SKM-1 (cell line): ENCODE results near the gene UBE2E1.

Source experiments
- DNase-seq: peaks from one replicate; lab custom pipeline; 2025; ENCODE audit not compliant: unreplicated experiment; lab: John Stamatoyannopoulos, UW

UBE2E1 gene

DNA sequence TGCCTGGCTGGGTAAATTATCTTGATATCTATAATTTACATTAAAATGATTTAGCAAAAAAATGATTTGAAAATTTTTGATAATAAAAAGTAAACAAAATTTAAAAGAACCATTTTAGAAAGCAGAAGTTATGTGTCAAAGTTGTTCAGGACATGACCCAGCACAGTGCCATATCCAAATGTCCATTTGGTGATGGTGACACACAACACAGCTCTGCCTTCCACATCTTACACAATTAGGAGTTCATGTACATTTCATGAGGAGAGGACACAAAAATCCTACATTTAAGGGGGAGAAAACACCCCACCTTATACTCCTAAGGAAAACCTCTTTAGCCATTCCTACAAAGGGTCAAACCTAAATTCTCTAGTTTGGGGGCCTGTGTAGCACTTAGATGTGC is 10.7 kb upstream of the UBE2E1 start:
- no peak for DNase-seq

DNA sequence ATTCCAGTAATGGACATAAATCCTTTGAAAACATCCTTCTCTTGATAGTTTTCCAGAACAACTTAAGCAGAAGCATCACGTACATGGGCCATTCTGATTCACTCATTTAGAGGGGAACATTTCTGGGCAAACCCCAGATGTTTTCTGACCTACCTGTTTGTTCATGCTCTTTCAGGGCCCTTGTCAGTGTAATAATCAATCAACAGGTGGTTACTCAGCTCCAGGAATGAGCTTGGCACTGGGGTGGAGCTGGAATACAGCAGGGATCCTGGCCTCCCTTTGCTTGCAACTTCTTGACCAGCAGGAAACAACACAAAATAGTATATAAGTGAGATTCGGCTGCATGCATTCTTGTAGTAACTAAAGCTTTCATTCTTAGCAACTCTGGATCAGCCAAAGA is 9.2 kb upstream of the UBE2E1 start:
- no peak for DNase-seq

DNA sequence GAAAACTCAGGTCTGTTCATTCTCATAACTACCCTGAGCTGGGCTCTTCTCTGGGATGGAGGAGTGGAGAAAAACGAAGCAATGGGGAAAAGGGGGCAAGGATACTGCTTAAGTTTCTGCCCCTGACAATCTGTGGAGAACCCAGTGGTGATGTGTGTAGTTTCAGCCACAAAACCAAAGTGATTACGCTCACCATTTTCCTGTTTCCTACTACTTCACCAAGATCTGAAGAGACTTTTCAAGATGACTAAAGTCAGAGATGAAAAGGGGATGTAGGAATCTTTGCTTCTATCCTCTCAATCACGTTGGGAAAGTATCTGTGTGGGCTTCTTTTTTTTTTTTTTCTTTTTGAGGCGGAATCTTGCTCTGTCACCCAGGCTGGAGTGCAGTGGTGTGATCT is 8.3 kb upstream of the UBE2E1 start:
- DNase-seq = no peak

GRCh38 chr3:23798456-23798855 is 7.3 kb upstream of the UBE2E1 start:
- DNase-seq = no peak

- no peak for DNase-seq
Measured at GRCh38 chr3:23798876-23799275, 6.9 kb upstream of the UBE2E1 start.

- no peak for DNase-seq
Measured at GRCh38 chr3:23800731-23801130, 5.0 kb upstream of the UBE2E1 start.

GRCh38 chr3:23804441-23805209 is 1.1 kb upstream of the UBE2E1 start:
- DNase-seq = no peak

GRCh38 chr3:23805210-23805632 is 534 bp upstream of the UBE2E1 start:
- DNase-seq = no peak

- no peak for DNase-seq
Measured at GRCh38 chr3:23806534-23807423, 1.0 kb downstream of the UBE2E1 start.

GRCh38 chr3:23807424-23808015 is 1.8 kb downstream of the UBE2E1 start:
- DNase-seq = no peak

DNA sequence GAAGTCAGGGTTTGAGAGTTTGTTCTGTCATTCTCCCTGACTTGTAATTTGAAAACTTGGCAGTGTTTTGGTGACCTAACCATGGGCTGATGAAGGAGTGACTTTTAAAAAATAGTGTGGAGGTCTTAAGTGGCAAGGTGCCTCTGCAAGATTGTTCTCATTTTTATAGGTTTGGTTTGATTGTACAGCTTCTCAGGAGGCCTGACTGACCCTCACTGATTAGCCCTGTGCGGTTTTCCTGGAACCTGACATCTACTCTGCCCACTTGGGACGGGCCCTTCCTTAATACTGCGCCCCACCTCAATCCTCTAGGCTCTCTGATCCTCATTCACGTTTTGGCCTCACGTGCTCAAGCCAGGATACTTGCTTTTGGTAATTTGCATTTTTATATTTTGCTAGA is 2.8 kb downstream of the UBE2E1 start:
- DNase-seq = no peak

- DNase-seq = no peak
Measured at GRCh38 chr3:23809294-23809693, 3.5 kb downstream of the UBE2E1 start.

DNA sequence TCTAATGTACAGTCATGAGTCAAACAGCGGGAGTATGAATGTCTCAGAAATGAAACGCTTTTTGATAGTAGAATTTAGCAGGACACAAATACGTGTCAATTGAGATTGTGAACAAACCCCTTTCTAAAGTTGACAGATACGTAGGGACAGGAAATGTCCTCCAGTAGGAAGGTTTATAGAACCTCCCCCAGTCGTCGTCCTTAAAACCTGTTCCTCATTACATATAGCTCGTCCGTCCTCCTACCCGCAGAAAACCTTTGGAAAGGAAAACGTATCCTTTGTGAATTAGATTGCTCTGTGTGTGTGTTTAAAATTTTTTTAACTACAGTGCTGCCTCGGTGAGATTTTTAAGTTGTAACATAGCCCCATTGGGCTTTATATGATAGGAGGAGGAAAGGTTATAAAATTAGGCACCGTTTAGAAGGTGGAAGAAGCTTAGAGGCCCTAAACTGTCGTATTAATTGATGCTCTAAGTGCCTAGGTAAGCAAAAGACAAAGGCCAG is 4.1 kb downstream of the UBE2E1 start:
- no peak for DNase-seq

DNA sequence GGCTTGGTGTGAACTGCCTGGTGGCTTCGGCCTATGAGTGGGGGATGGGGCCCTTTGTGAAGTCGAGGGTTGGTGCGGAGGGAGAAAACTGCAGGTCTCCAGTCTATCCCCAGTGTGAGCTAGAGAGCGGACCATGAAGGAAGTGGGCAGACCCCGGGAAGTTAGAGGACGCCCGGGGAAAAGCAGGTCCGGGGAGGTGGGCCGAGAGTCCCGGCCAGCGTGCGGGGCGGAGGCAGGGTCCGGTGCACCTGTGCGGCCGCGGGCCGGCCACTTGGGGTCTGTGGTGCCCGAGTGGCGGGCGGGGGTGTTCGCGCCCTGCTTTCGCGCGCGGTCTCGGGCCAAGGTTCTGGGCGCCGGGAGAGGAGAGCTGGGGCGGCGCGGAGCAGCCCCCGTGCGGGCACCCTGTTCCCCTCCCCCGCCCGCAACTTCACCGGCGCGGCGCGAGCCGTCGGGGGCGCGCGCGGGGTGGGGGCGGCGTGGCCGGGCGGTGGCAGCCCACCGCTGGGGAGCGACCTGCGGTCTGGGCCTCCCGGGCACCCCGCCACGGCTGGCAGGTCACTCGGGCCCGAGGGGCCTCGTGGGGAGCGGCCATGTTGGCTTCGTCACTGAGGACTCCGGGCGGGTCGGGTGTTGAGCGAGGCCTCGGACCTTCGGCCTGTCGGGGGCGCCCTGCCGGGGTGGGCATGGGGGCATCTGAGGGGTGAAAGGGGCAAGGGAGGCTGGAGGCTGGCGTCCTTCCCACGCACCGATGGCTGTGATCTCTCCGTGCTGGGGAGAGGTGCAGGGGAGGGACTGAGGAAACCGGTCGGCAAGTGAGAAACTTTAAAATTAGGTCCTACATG is 4.8 kb downstream of the UBE2E1 start:
- peak; percentile 18 for DNase-seq

GRCh38 chr3:23811185-23811527 is 5.4 kb downstream of the UBE2E1 start:
- DNase-seq = no peak

DNA sequence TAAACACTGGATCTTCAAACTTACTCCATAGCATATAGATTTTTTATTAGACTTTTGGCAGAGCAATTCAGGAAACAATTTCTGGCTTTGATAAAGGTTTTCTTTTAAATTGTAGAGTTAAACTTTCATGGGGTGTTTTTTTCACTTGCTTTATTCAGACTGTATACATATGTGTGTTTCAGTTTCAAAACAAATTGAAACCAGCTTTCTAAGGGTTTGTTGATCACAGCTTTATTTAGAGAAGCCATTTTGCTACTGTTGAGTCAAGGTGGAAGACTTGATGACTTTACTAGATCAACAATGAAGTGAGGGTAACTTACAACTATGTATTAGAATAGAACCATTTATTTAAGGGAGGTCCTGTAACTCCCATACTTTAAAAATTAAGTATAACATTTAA is 6.2 kb downstream of the UBE2E1 start:
- DNase-seq = no peak

GRCh38 chr3:23815879-23816278 is 10.1 kb downstream of the UBE2E1 start:
- DNase-seq = no peak

DNA sequence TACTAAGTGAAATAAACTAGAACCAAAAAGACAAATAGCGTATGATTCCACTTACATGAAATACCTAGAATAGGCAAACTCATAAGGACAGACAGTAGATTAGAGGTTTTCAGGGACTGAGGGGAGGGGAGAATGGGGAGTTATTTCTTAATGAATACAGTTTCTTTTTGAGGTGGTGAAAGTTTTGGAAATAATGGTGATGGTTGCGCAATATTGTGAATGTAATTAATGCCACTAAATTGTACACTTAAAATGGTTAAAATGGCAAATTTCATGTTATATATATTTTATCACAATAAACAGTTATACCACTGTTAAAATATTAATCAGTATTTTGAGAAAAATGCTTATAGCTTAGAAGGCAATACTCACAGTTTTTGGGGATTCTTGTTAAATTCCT is 11.0 kb downstream of the UBE2E1 start:
- no peak for DNase-seq

- no peak for DNase-seq
Measured at GRCh38 chr3:23817508-23818223, 11.9 kb downstream of the UBE2E1 start.
